ENCODE results near the gene SERINC1.
A peak's percentile ranks its signal among the peaks of the same experiment; 100 is the strongest.

SERINC1 gene

GRCh38 chr6:122423734-122424133 lies 47.9 kb downstream of the SERINC1 start:
- H3K36me3 ChIP-seq (ENCODE audit: insufficient read depth, low read length), result peaks cover 87% of the 10 kb centered on the region
- H3K9me3 ChIP-seq (ENCODE audit: low read length), result no peaks in the 10 kb centered on the region

GRCh38 chr6:122422614-122423267 lies 48.9 kb downstream of the SERINC1 start:
- Histone ChIP-seq H3K36me3 (ENCODE audit: insufficient read depth, low read length) (peaks cover 80% of the 10 kb centered on the region), H3K4me1 (ENCODE audit: insufficient read depth, low read length) (no peaks in the 10 kb centered on the region), H3K9me3 (ENCODE audit: low read length) (no peaks in the 10 kb centered on the region), H3K4me3 (ENCODE audit: low read length) (no peak overlapping the region), H2AFZ (ENCODE audit: low read depth, low read length) (no peak overlapping the region), H3K27me3 (ENCODE audit: insufficient read depth, low read length) (no peaks in the 10 kb centered on the region)

More at GRCh38 chr6:122423734-122424133, 47.9 kb downstream of the SERINC1 start:
- Histone ChIP-seq H3K27me3 (ENCODE audit: insufficient read depth, low read length) (no peaks in the 10 kb centered on the region), H3K4me3 (ENCODE audit: low read length) (no peak overlapping the region), H3K4me1 (ENCODE audit: insufficient read depth, low read length) (no peaks in the 10 kb centered on the region), H2AFZ (ENCODE audit: low read depth, low read length) (no peak overlapping the region)

- peaks cover 78% of the 10 kb centered on the region for H3K36me3 ChIP-seq (ENCODE audit: insufficient read depth, low read length)
- H3K4me3 ChIP-seq (ENCODE audit: low read length), result no peak overlapping the region
- no peak overlapping the region for H2AFZ ChIP-seq (ENCODE audit: low read depth, low read length)
- H3K9me3 ChIP-seq (ENCODE audit: low read length), result no peaks in the 10 kb centered on the region
- no peaks in the 10 kb centered on the region for H3K4me1 ChIP-seq (ENCODE audit: insufficient read depth, low read length)
- no peaks in the 10 kb centered on the region for H3K27me3 ChIP-seq (ENCODE audit: insufficient read depth, low read length)
These were observed 49.6 kb downstream of the SERINC1 start for GRCh38 chr6:122422003-122422402.

- no peaks in the 10 kb centered on the region for H3K4me1 ChIP-seq (ENCODE audit: insufficient read depth, low read length)
- H2AFZ ChIP-seq (ENCODE audit: low read depth, low read length), result no peak overlapping the region
- H3K9me3 ChIP-seq (ENCODE audit: low read length), result no peaks in the 10 kb centered on the region
- no peaks in the 10 kb centered on the region for H3K27me3 ChIP-seq (ENCODE audit: insufficient read depth, low read length)
- H3K4me3 ChIP-seq (ENCODE audit: low read length), result no peak overlapping the region
- H3K36me3 ChIP-seq (ENCODE audit: insufficient read depth, low read length), result peaks cover 72% of the 10 kb centered on the region
These were observed 54.8 kb downstream of the SERINC1 start for GRCh38 chr6:122416825-122417224.

- Histone ChIP-seq H3K4me3 (ENCODE audit: low read length) (no peak overlapping the region), H3K9me3 (ENCODE audit: low read length) (no peaks in the 10 kb centered on the region), H3K27me3 (ENCODE audit: insufficient read depth, low read length) (no peaks in the 10 kb centered on the region), H3K36me3 (ENCODE audit: insufficient read depth, low read length) (peaks cover 45% of the 10 kb centered on the region), H3K4me1 (ENCODE audit: insufficient read depth, low read length) (no peaks in the 10 kb centered on the region), H2AFZ (ENCODE audit: low read depth, low read length) (no peak overlapping the region)
These were observed 59.6 kb downstream of the SERINC1 start for GRCh38 chr6:122412001-122412400.

GRCh38 chr6:122408702-122409458 lies 62.7 kb downstream of the SERINC1 start:
- no peaks in the 10 kb centered on the region for H3K9me3 ChIP-seq (ENCODE audit: low read length)
- H3K4me1 ChIP-seq (ENCODE audit: insufficient read depth, low read length), result no peaks in the 10 kb centered on the region
- peaks cover 17% of the 10 kb centered on the region for H3K36me3 ChIP-seq (ENCODE audit: insufficient read depth, low read length)
- no peak overlapping the region for H2AFZ ChIP-seq (ENCODE audit: low read depth, low read length)
- H3K4me3 ChIP-seq (ENCODE audit: low read length), result no peak overlapping the region
- H3K27me3 ChIP-seq (ENCODE audit: insufficient read depth, low read length), result no peaks in the 10 kb centered on the region

GRCh38 chr6:122408240-122408639 lies 63.4 kb downstream of the SERINC1 start:
- Histone ChIP-seq H3K4me1 (ENCODE audit: insufficient read depth, low read length) (no peaks in the 10 kb centered on the region), H3K36me3 (ENCODE audit: insufficient read depth, low read length) (peaks cover 10% of the 10 kb centered on the region), H3K27me3 (ENCODE audit: insufficient read depth, low read length) (no peaks in the 10 kb centered on the region), H3K9me3 (ENCODE audit: low read length) (no peaks in the 10 kb centered on the region), H3K4me3 (ENCODE audit: low read length) (no peak overlapping the region), H2AFZ (ENCODE audit: low read depth, low read length) (no peak overlapping the region)

GRCh38 chr6:122407712-122408111 lies 63.9 kb downstream of the SERINC1 start:
- Histone ChIP-seq H3K27me3 (ENCODE audit: insufficient read depth, low read length) (no peaks in the 10 kb centered on the region), H3K4me3 (ENCODE audit: low read length) (no peak overlapping the region), H3K9me3 (ENCODE audit: low read length) (no peaks in the 10 kb centered on the region), H3K36me3 (ENCODE audit: insufficient read depth, low read length) (peaks cover 5% of the 10 kb centered on the region), H3K4me1 (ENCODE audit: insufficient read depth, low read length) (no peaks in the 10 kb centered on the region), H2AFZ (ENCODE audit: low read depth, low read length) (no peak overlapping the region)

- Histone ChIP-seq H3K4me3 (ENCODE audit: low read length) (no peak overlapping the region), H3K27me3 (ENCODE audit: insufficient read depth, low read length) (no peaks in the 10 kb centered on the region), H3K4me1 (ENCODE audit: insufficient read depth, low read length) (peaks cover 3% of the 10 kb centered on the region), H3K36me3 (ENCODE audit: insufficient read depth, low read length) (no peaks in the 10 kb centered on the region), H2AFZ (ENCODE audit: low read depth, low read length) (no peak overlapping the region), H3K9me3 (ENCODE audit: low read length) (no peaks in the 10 kb centered on the region)
These were observed 65.4 kb downstream of the SERINC1 start for GRCh38 chr6:122406187-122406586.

GRCh38 chr6:122405417-122405816 lies 66.2 kb downstream of the SERINC1 start:
- Histone ChIP-seq H3K27me3 (ENCODE audit: insufficient read depth, low read length) (no peaks in the 10 kb centered on the region), H3K4me1 (ENCODE audit: insufficient read depth, low read length) (peaks cover 11% of the 10 kb centered on the region)

GRCh38 chr6:122404444-122404843 lies 67.2 kb downstream of the SERINC1 start:
- no peaks in the 10 kb centered on the region for H3K27me3 ChIP-seq (ENCODE audit: insufficient read depth, low read length)
- no peaks in the 10 kb centered on the region for H3K36me3 ChIP-seq (ENCODE audit: insufficient read depth, low read length)
- no peak overlapping the region for H2AFZ ChIP-seq (ENCODE audit: low read depth, low read length)
- no peak overlapping the region for H3K4me3 ChIP-seq (ENCODE audit: low read length)
- no peaks in the 10 kb centered on the region for H3K9me3 ChIP-seq (ENCODE audit: low read length)
- H3K4me1 ChIP-seq (ENCODE audit: insufficient read depth, low read length), result peaks cover 12% of the 10 kb centered on the region

More at GRCh38 chr6:122405417-122405816, 66.2 kb downstream of the SERINC1 start:
- H3K36me3 ChIP-seq (ENCODE audit: insufficient read depth, low read length), result no peaks in the 10 kb centered on the region
- no peak overlapping the region for H3K4me3 ChIP-seq (ENCODE audit: low read length)
- H3K9me3 ChIP-seq (ENCODE audit: low read length), result no peaks in the 10 kb centered on the region
- no peak overlapping the region for H2AFZ ChIP-seq (ENCODE audit: low read depth, low read length)

GRCh38 chr6:122401104-122401503 lies 70.5 kb downstream of the SERINC1 start:
- Histone ChIP-seq H3K4me3 (ENCODE audit: low read length) (peak overlapping the region; percentile 100), H3K4me1 (ENCODE audit: insufficient read depth, low read length) (peaks cover 16% of the 10 kb centered on the region), H3K9me3 (ENCODE audit: low read length) (no peaks in the 10 kb centered on the region), H3K36me3 (ENCODE audit: insufficient read depth, low read length) (no peaks in the 10 kb centered on the region), H3K27me3 (ENCODE audit: insufficient read depth, low read length) (no peaks in the 10 kb centered on the region), H2AFZ (ENCODE audit: low read depth, low read length) (no peak overlapping the region)

- peak overlapping the region; percentile 100 for H3K4me3 ChIP-seq (ENCODE audit: low read length)
- no peak overlapping the region for H2AFZ ChIP-seq (ENCODE audit: low read depth, low read length)
- H3K36me3 ChIP-seq (ENCODE audit: insufficient read depth, low read length), result no peaks in the 10 kb centered on the region
- no peaks in the 10 kb centered on the region for H3K9me3 ChIP-seq (ENCODE audit: low read length)
- H3K27me3 ChIP-seq (ENCODE audit: insufficient read depth, low read length), result no peaks in the 10 kb centered on the region
- H3K4me1 ChIP-seq (ENCODE audit: insufficient read depth, low read length), result peaks cover 16% of the 10 kb centered on the region
These were observed 71.0 kb downstream of the SERINC1 start for GRCh38 chr6:122400462-122401089.
